Suprapubic skin (tissue), 4 donors: Measurements from ENCODE around the gene MLXIP. TPM values are rescaled to one million over a fixed set of nuclear protein-coding genes. Genes with fewer than 3 reads are reported as not detected.

ENCODE experiments used
- DNase-seq, 2 donors: peaks; one replicate each; pipeline ENCODE4 v3.0.0-alpha.2; 2019; ENCODE audit warnings: low spot score in 2 of 2
- H3K27ac ChIP-seq: fragments of 200-600 bp; sonication (generic); one replicate; pipeline ENCODE4 v1.5.1; 2019
- H3K27me3 ChIP-seq: fragments of 200-600 bp; sonication (generic); one replicate; pipeline ENCODE4 v1.5.1; 2019
- H3K36me3 ChIP-seq: fragments of 200-600 bp; sonication (generic); one replicate; pipeline ENCODE4 v1.5.1; 2019
- H3K4me1 ChIP-seq: fragments of 200-600 bp; sonication (generic); one replicate; pipeline ENCODE4 v1.5.1; 2019
- H3K4me3 ChIP-seq: fragments of 200-600 bp; sonication (generic); one replicate; pipeline ENCODE4 v1.5.1; 2019; ENCODE audit warnings: mild to moderate bottlenecking
- H3K9me3 ChIP-seq: fragments of 200-600 bp; sonication (generic); one replicate; pipeline ENCODE4 v1.5.1; 2019
- CTCF ChIP-seq, 2 donors: fragments of 200-600 bp in 1 of 2; fragments of 450-650 bp in 1 of 2; sonication (generic) in 1 of 2; IDR thresholded peaks; one replicate each; pipeline ENCODE4 v1.5.1; 2016 to 2019; ENCODE audit warnings: antibody characterized with exemption in 2 of 2, mild to moderate bottlenecking in 1 of 2, moderate library complexity in 1 of 2
- EP300 ChIP-seq: sonication (generic); formaldehyde crosslinking; IDR thresholded peaks from one replicate; pipeline ENCODE4 v1.6.1; 2017; ENCODE audit warnings: antibody characterized with exemption
- POLR2A ChIP-seq, 2 donors: fragments of 450-650 bp; IDR thresholded peaks; one replicate each; pipeline ENCODE4 v1.6.1; 2017; ENCODE audit warnings: antibody characterized with exemption in 2 of 2, mild to moderate bottlenecking in 2 of 2, moderate library complexity in 2 of 2
- POLR2AphosphoS5 ChIP-seq, 3 donors: sonication (generic); formaldehyde crosslinking; IDR thresholded peaks; one replicate each; pipeline ENCODE4 v1.6.1; 2017; ENCODE audit warnings: antibody characterized with exemption in 3 of 3
- WGBS: methylation state at CpG from one replicate; pipeline ENCODE4 v1.1.5; 2018; 5-methylcytosine and 5-hydroxymethylcytosine counted together
- total RNA-seq, 4 donors: library from RNA; depleted of rRNA; stranded (reverse); fragments of >200 nt; gene quantifications; one replicate each; pipeline ENCODE4 v1.1.0, GENCODE V29; 2016

Gene MLXIP
- total RNA-seq, 4 donors from 2014 or later, result 25.2 to 91.4 (median 35.4) TPM

DNA sequence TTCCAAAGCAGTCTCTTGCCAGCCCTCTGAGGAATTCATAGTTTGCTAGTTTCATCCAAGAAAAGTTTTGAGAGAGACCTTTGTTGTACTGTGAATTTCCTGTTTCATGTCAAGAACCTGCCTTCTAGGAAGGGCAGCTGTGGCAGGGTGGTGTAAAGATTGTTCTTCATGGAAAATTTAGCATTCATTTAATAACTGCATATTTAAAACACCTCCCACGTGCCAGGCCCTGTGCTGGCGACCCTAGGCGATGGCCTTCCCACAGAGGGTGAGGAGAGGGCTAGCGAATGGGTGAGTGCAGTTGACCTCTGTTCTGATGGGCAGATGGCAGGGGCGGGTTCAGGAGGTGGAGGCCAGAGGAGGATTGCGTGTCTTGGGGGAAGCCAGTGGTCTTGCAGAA, 43.2 kb downstream of the MLXIP start:
- DNase-seq, result no peak
- Histone ChIP-seq H3K27ac (no peak overlapping the region), H3K36me3 (no peaks in the 10 kb centered on the region), H3K4me1 (peaks cover 23% of the 10 kb centered on the region), H3K27me3 (no peaks in the 10 kb centered on the region), H3K9me3 (no peaks in the 10 kb centered on the region), H3K4me3 (no peak overlapping the region)
- WGBS, result 71% methylated on average over 6 of the region's 6 CpGs
- TF ChIP-seq CTCF (IDR thresholded peaks at IDR 0.05) (no peak), POLR2A (IDR thresholded peaks at IDR 0.05) (no peak), POLR2AphosphoS5 (IDR thresholded peaks at IDR 0.05) (no peak), EP300 (no peak)

GRCh38 chr12:122123051-122123760, 44.6 kb downstream of the MLXIP start:
- peak in 1 of 2 donors; percentile 82 for DNase-seq
- TF ChIP-seq POLR2AphosphoS5 (IDR thresholded peaks at IDR 0.05), result no peak
- TF ChIP-seq CTCF (IDR thresholded peaks at IDR 0.05), result peak; percentile 62 to 68
- Histone ChIP-seq H3K4me1 (peaks cover 19% of the 10 kb centered on the region), H3K9me3 (no peaks in the 10 kb centered on the region), H3K27me3 (no peaks in the 10 kb centered on the region), H3K4me3 (no peak overlapping the region), H3K36me3 (peaks cover 12% of the 10 kb centered on the region), H3K27ac (no peak overlapping the region)
- WGBS, result 18% methylated on average over 22 of the region's 22 CpGs

DNA sequence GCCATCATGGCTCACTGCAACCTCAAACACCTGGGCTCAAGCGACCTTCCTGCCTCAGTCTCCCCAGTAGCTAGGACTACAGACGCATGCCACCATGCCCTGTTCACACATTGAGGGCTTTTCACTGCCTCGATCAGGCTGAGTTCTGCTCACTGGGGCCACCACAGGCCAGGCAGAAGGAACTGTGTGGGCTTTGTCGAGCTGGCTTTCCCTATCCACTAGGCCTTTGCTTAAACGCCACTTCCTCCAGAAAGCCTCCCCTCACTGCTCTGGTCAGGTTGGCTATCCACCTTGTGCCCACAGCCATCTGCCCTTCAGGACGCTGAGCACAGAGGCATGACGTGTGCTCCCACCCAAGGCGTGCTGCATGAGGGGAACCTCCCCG, 45.2 kb downstream of the MLXIP start:
- 91% methylated on average over 9 of the region's 9 CpGs for WGBS
- H3K4me3 ChIP-seq, result no peak overlapping the region
- no peaks in the 10 kb centered on the region for H3K9me3 ChIP-seq
- H3K36me3 ChIP-seq, result peaks cover 18% of the 10 kb centered on the region
- no peak for DNase-seq
- H3K27me3 ChIP-seq, result no peaks in the 10 kb centered on the region
- no peak overlapping the region for H3K27ac ChIP-seq
- TF ChIP-seq CTCF (IDR thresholded peaks at IDR 0.05), result no peak
- TF ChIP-seq EP300, result no peak
- no peak for TF ChIP-seq POLR2AphosphoS5 (IDR thresholded peaks at IDR 0.05)
- no peak for TF ChIP-seq POLR2A (IDR thresholded peaks at IDR 0.05)
- peaks cover 19% of the 10 kb centered on the region for H3K4me1 ChIP-seq

- DNase-seq, result no peak
- no peaks in the 10 kb centered on the region for H3K27me3 ChIP-seq
- TF ChIP-seq POLR2A (IDR thresholded peaks at IDR 0.05) (no peak), EP300 (no peak), POLR2AphosphoS5 (IDR thresholded peaks at IDR 0.05) (no peak), CTCF (IDR thresholded peaks at IDR 0.05) (no peak)
- no peak overlapping the region for H3K4me3 ChIP-seq
- H3K4me1 ChIP-seq, result peaks cover 19% of the 10 kb centered on the region
- no peak overlapping the region for H3K27ac ChIP-seq
- 85% methylated on average over 8 of the region's 14 CpGs for WGBS
- peaks cover 24% of the 10 kb centered on the region for H3K36me3 ChIP-seq
- no peaks in the 10 kb centered on the region for H3K9me3 ChIP-seq
Measured at GRCh38 chr12:122124370-122124769, 45.8 kb downstream of the MLXIP start.

DNA sequence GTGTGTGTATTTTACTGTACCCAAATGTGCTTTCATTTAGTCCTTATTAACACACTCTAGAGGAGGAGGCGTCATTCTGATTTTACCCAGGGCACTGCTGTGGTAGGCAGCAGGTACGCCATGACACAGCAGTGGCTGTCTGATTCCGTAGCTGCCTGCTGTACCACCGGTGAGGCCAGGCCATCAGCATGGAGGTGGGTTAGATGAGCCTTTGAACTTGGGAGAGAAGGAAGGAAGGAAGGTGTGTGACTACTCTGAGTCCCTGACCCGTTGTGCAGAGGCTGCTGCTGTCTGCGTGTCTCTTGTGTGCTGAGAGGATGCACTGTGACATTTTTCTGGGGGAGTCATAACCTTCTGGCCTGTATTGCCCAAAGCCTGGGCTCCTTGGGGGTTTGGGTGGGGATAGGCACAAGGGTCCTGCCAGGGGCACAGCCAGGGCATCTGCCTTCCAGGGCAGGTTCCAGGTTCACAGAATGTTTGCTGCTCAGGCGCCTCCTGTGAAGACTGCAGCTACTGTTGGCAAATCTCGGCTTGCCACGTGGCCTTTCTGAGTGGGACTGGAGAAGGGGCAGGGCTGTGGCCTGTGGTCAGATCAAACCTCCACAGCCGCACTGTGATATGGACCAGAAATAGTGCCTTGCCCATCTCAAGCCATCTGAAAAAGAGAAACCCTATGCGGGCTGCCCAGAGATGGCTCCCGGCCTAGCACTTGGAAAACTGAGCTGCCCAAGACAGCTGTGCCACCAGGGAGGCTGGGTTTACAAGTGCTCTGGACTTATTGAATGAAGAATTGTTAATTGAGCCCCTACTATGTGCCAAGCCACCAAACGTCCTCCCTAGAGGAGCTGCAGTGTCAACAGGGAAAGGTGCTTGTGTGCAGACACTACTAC, 47.1 kb downstream of the MLXIP start:
- H3K36me3 ChIP-seq, result peaks cover 37% of the 10 kb centered on the region
- peaks cover 19% of the 10 kb centered on the region for H3K4me1 ChIP-seq
- no peaks in the 10 kb centered on the region for H3K27me3 ChIP-seq
- no peak overlapping the region for H3K27ac ChIP-seq
- no peak for DNase-seq
- no peaks in the 10 kb centered on the region for H3K9me3 ChIP-seq
- TF ChIP-seq CTCF (IDR thresholded peaks at IDR 0.05), result no peak
- H3K4me3 ChIP-seq, result no peak overlapping the region
- 80% methylated on average over 11 of the region's 13 CpGs for WGBS
